ENCODE measurements around the gene YPEL5. TPM values are rescaled to one million over a fixed set of nuclear protein-coding genes. Genes with fewer than 3 reads are reported as not detected.
A peak's percentile ranks its signal among the peaks of the same experiment; 100 is the strongest.

YPEL5 gene
- total RNA-seq, 1 experiment from 2014 or later = 29.9 TPM

GRCh38 chr2:30208453-30208852, 61.6 kb downstream of the YPEL5 start:
- ChIA-PET POLR2A (ENCODE audit: unreplicated experiment) (interaction anchor here (0.7 kb wide), 1 partner anchor 453 kb away, joined by 4 read pairs; no protein-coding TSS in a partner anchor), CTCF (interaction anchor here (0.6 to 1.7 kb wide), 4 partner anchors 44 to 503 kb away, joined by 3 to 23 read pairs (median 6); no protein-coding TSS in a partner anchor)
- no peaks in the 10 kb centered on the region for H3K9me3 ChIP-seq (ENCODE audit: low read length)
- H3K9ac ChIP-seq (ENCODE audit: low read length) = no peak overlapping the region
- H3K27ac ChIP-seq (ENCODE audit: low read length) = no peak overlapping the region
- H3K79me2 ChIP-seq (ENCODE audit: low read length) = no peaks in the 10 kb centered on the region
- ATAC-seq (peak; percentile 87), DNase-seq (peak; percentile 76)
- peaks cover 26% of the 10 kb centered on the region; the same call in 1 of the 2 replicates for H3K27me3 ChIP-seq (ENCODE audit: low read length)
- H3K9me2 ChIP-seq (replicated peaks; ENCODE audit: low read length) = no peaks in the 10 kb centered on the region
- H3K4me1 ChIP-seq (ENCODE audit: insufficient read depth, low read length) = no peaks in the 10 kb centered on the region
- H3F3A ChIP-seq (ENCODE audit: low read length, unreplicated experiment) = no peaks in the 10 kb centered on the region
- no peak overlapping the region for H2AFZ ChIP-seq (ENCODE audit: low read length)
- no peaks in the 10 kb centered on the region for H4K20me1 ChIP-seq (ENCODE audit: low read length)
- no peak overlapping the region for H3K4me3 ChIP-seq (ENCODE audit: low read length)
- no peaks in the 10 kb centered on the region for H3K36me3 ChIP-seq (ENCODE audit: low read depth, low read length)
- TF ChIP-seq EZH2phosphoT487 (IDR thresholded peaks at IDR 0.05; ENCODE audit: borderline replicate concordance, low read length) (no peak), CTCF (conservative IDR thresholded peaks at IDR 0.05; ENCODE audit: low read depth, low read length) (peak; percentile 93)
- intact Hi-C loops (cut with micrococcal nuclease) = loop anchor here (1.0 to 2.0 kb wide), 4 partner anchors 44 to 503 kb away; no protein-coding TSS in a partner anchor
- no peak overlapping the region for H3K4me2 ChIP-seq (ENCODE audit: low read length)
- BruUV-seq (replicated peaks) = no TSS peak

GRCh38 chr2:30209227-30209626, 62.4 kb downstream of the YPEL5 start:
- Histone ChIP-seq H3K79me2 (ENCODE audit: low read length) (no peaks in the 10 kb centered on the region), H2AFZ (ENCODE audit: low read length) (no peak overlapping the region), H3F3A (ENCODE audit: low read length, unreplicated experiment) (no peaks in the 10 kb centered on the region), H3K9ac (ENCODE audit: low read length) (no peak overlapping the region), H3K27ac (ENCODE audit: low read length) (no peak overlapping the region), H3K36me3 (ENCODE audit: low read depth, low read length) (no peaks in the 10 kb centered on the region), H4K20me1 (ENCODE audit: low read length) (no peaks in the 10 kb centered on the region), H3K4me3 (ENCODE audit: low read length) (no peak overlapping the region), H3K4me1 (ENCODE audit: insufficient read depth, low read length) (no peaks in the 10 kb centered on the region), H3K9me3 (ENCODE audit: low read length) (no peaks in the 10 kb centered on the region), H3K4me2 (ENCODE audit: low read length) (no peak overlapping the region), H3K9me2 (replicated peaks; ENCODE audit: low read length) (no peaks in the 10 kb centered on the region), H3K27me3 (ENCODE audit: low read length) (peaks cover 21% of the 10 kb centered on the region; the same call in 1 of the 2 replicates)
- DNase-seq (no peak), ATAC-seq (no peak)
- TF ChIP-seq EZH2 (IDR thresholded peaks at IDR 0.05; ENCODE audit: low read length, unreplicated experiment) = no peak
- no peak for TF ChIP-seq EZH2phosphoT487 (IDR thresholded peaks at IDR 0.05; ENCODE audit: borderline replicate concordance, low read length)
- TF ChIP-seq CTCF (conservative IDR thresholded peaks at IDR 0.05; ENCODE audit: low read depth, low read length) = no peak
- ChIA-PET POLR2A (ENCODE audit: unreplicated experiment) (interaction anchor here (0.7 kb wide), 1 partner anchor 452 kb away, joined by 4 read pairs; no protein-coding TSS in a partner anchor), CTCF (interaction anchor here (0.7 to 1.7 kb wide), 4 partner anchors 45 to 502 kb away, joined by 3 to 23 read pairs (median 6); no protein-coding TSS in a partner anchor)
- BruUV-seq (replicated peaks) = no TSS peak
- intact Hi-C loops (cut with micrococcal nuclease) = loop anchor here (2.0 kb wide), 2 partner anchors 44 to 266 kb away; no protein-coding TSS in a partner anchor

Other genes with a start within 250 kb of the YPEL5 start
- gene ALK, start 225.4 kb upstream of the YPEL5 start, total RNA-seq (2014; rRNA removed) = 0.81 and 0.87 TPM in 2 replicates
- 0.40 and 5.8 TPM in 2 replicates for gene LBH, start 84.5 kb downstream of the YPEL5 start, total RNA-seq (2014; rRNA removed)

Data from PC-3 (cell line).